BLaER1 treated with 17β-estradiol and CSF1 and Interleukin-3, amounts not matched to agents 10 nM and 100 nM (cell line): ENCODE results near the gene TRPM1.

Experiments used
- H3K27ac ChIP-seq, 11 experiments: shearing (Covaris generic); formaldehyde crosslinking; 2 replicates each; pipeline ENCODE4 v1.8.1; 2022
- H3K27me3 ChIP-seq, 11 experiments: shearing (Covaris generic); formaldehyde crosslinking; 2 replicates each; pipeline ENCODE4 v1.8.1; 2022
- H3K36me3 ChIP-seq, 11 experiments: shearing (Covaris generic); formaldehyde crosslinking; 2 replicates each; pipeline ENCODE4 v1.8.1; 2022
- H3K4me1 ChIP-seq, 10 experiments: shearing (Covaris generic); formaldehyde crosslinking; 2 replicates each; pipeline ENCODE4 v1.8.1; 2022
- H3K4me2 ChIP-seq, 11 experiments: shearing (Covaris generic); formaldehyde crosslinking; 2 replicates each; pipeline ENCODE4 v1.8.1; 2022
- H3K4me3 ChIP-seq, 10 experiments: shearing (Covaris generic); formaldehyde crosslinking; 2 replicates each; pipeline ENCODE4 v1.8.1; 2022
- H3K9ac ChIP-seq, 11 experiments: shearing (Covaris generic); formaldehyde crosslinking; 2 replicates each; pipeline ENCODE4 v1.8.1; 2022
- H3K9me3 ChIP-seq, 11 experiments: shearing (Covaris generic); formaldehyde crosslinking; replicated peaks in 1 of 11; 2 replicates each; pipeline ENCODE4 v1.8.1; 2022
- H4K20me1 ChIP-seq, 11 experiments: shearing (Covaris generic); formaldehyde crosslinking; 2 replicates each; pipeline ENCODE4 v1.8.1; 2022
- Cebpa-rat ChIP-seq, 11 experiments: shearing (Covaris generic); IDR thresholded peaks; 2 replicates each; pipeline ENCODE4 v1.8.1; 2022

TRPM1 gene

DNA sequence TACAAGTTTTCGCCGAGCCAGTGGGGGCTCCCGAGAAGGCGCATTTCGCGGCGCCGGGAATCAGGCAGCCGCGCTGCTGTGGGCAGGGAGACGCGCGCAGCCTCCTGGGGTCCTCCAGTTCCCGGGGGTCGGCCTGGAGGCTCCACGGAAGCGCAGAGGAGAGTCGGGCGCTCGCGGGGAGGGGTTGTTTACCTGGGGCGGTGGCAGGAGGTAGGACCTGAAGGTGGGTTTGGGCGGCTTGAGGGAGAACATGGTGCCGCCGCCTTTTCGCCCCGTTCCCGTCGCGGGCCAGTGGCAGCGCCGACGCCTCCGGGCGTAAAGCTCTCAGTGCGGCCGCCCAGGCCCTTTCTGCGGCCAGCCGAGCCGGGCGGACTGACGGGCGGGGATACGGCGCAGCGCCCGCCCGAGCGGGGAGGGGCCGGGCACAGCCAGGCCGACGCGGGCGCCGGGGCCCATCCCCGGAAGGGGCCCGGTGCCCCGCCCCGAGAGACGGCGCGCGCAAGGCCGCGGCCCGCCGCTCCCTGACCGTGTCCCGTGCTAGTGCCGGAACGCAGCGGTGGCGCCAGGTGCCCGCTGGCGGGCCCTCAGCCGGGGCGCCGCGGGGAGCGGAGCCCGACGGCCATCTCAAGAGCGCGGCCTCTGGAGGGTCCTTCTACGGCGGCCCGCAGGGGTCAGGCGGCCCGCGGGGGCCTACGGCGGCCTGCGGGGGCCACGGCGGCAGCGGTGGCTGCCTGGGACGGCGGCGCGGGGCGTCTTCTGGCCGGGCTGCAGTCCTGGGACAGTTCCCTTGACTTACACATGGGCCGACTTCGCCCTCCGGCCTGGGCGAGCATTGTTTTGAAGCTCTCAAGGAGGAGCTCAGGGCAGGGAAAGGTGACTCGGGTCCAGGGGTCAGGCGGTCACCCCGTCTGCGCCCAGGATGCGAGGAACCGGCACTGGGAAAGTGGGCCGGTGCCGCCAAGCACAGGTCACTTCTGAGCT, 110.0 kb downstream of the TRPM1 start, which contains the start of gene MTMR10:
Gene MTMR10, minus strand, starts transcription at position 374 of the 981 bp plus-strand sequence. Its CDS starts 122 bp downstream, at position 252.
- Histone ChIP-seq H3K4me1 (peaks cover 20 to 35% (median 30%) of the 10 kb centered on the region in 10 experiments), H3K27me3 (no peaks in the 10 kb centered on the region)
- TF ChIP-seq Cebpa-rat (IDR thresholded peaks at IDR 0.05), result no peak

DNA sequence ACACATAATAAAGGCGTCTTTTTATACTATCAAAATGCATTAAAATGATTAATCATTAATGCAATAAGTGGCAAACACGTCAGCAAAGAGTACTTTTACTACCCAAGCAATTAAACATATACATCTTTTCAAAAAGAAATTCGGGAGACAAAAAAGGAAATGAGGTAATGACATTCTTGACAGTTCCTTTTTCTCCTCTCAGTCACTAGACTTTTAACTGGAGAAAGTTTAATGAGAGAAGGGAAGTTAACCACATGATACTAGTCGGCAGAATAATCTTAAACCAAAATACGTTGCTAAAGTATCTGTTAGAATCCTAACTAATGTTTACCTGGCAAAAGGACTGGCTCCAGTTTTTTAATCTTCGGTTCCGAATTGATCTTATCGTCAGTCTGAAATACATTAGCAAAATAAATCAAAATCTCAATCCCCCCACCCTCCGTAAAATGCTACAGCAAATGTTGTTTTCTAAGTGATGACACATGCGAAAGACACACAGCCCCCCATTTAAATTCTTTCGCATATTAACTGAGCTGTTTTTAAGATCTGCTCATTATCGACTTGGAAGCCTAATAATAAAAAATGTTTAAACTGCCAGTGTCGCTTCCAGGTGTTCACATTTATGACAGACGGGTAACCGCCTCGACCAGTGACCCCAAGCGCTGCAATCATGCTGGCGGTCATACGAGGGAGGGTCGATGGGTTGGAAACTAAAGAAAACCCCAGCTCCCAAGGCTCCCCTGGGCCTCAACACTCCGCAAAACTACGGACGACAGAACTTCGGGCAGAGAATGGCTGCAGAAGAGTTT, 110.9 kb downstream of the TRPM1 start:
- Histone ChIP-seq H3K4me1 (peaks cover 24 to 40% (median 36%) of the 10 kb centered on the region in 10 experiments), H3K4me3 (peak overlapping the region; percentile 87 to 98 (median 94)), H3K4me2 (peak overlapping the region; percentile 77 to 94 (median 92)), H4K20me1 (peaks cover under 1 to 47% (median 16%) of the 10 kb centered on the region in 11 experiments; a peak in 12 of 22 replicates), H3K9me3 (no peaks in the 10 kb centered on the region), H3K36me3 (peaks cover 9 to 31% (median 18%) of the 10 kb centered on the region in 11 experiments), H3K27me3 (no peaks in the 10 kb centered on the region), H3K9ac (peak overlapping the region; percentile 91 to 99 (median 95)), H3K27ac (peak overlapping the region; percentile 90 to 99 (median 95))
- TF ChIP-seq Cebpa-rat (IDR thresholded peaks at IDR 0.05), result no peak

More for the DNA sequence above, 110.0 kb downstream of the TRPM1 start, which contains the start of gene MTMR10:
- H3K27ac ChIP-seq, result peak within 1 kb of the TSS; percentile 90 to 99 (median 95)
- H3K9ac ChIP-seq, result peak within 1 kb of the TSS; percentile 91 to 99 (median 95)
- H3K36me3 ChIP-seq, result peaks cover 2 to 22% (median 10%) of the 10 kb centered on the region in 11 experiments; a peak in 21 of 22 replicates
- H4K20me1 ChIP-seq, result peaks cover 0 to 38% (median 11%) of the 10 kb centered on the region in 11 experiments; a peak in 11 of 22 replicates
- H3K9me3 ChIP-seq, result no peaks in the 10 kb centered on the region
- H3K4me3 ChIP-seq, result peak within 1 kb of the TSS; percentile 87 to 98 (median 94)
- H3K4me2 ChIP-seq, result peak within 1 kb of the TSS; percentile 84 to 97 (median 92)

DNA sequence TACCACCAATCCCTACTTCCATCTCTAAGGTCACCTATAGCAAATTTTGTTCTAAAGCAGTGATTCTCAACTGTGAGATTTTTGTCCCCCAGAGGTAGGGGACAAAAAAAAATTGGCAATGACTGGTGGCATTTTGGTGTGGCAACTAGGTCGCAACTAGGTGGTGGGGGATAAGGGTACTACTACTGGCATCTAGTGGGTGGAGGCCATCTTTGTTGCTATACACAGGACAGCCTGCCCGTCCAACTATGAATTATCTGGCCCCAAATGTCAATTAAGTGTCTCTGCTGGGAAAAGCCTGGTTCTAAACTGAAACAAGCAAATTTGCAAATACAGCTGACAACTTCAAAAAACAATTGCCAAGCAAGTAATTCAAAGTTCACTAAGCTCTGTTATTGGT, 111.5 kb downstream of the TRPM1 start:
- Histone ChIP-seq H3K4me2 (peak overlapping the region; percentile 77 to 94 (median 92)), H4K20me1 (peaks cover 7 to 53% (median 22%) of the 10 kb centered on the region in 11 experiments; a peak in 13 of 22 replicates), H3K36me3 (peaks cover 10 to 33% (median 24%) of the 10 kb centered on the region in 11 experiments), H3K4me1 (peaks cover 30 to 46% (median 42%) of the 10 kb centered on the region in 10 experiments), H3K27ac (peak overlapping the region in 7 of 11 experiments; percentile 14 to 99 (median 95); a peak in 11 of 22 replicates), H3K4me3 (peak overlapping the region; percentile 87 to 98 (median 94)), H3K9ac (peak overlapping the region; percentile 91 to 99 (median 95); a peak in 19 of 22 replicates), H3K27me3 (no peaks in the 10 kb centered on the region), H3K9me3 (no peaks in the 10 kb centered on the region)
- no peak for TF ChIP-seq Cebpa-rat (IDR thresholded peaks at IDR 0.05)

DNA sequence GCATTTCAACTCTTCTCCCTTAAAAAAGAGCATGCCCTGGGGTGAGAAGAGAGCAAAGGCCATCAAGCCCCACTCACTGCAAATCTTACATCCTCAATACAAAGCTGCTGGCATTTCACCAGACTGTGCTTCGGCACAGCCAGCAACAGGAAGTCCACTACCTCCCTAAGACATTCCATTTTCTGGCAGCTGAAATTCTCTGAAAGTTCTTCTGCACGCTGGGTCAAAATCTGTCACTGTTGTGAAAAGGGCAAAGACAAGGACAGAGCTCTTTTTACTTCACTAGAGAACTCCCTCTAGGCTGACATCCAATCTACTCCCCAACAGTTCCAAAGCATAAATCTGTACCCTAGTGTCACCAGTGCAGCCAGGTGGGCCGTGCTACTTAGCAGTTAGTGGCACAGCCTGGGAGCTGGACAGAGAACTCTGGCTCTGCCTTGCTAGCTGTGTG, 116.4 kb downstream of the TRPM1 start:
- H3K27me3 ChIP-seq, result no peaks in the 10 kb centered on the region
- TF ChIP-seq Cebpa-rat (IDR thresholded peaks at IDR 0.05), result no peak
- peaks cover 43 to 64% (median 56%) of the 10 kb centered on the region in 10 experiments for H3K4me1 ChIP-seq
- H3K4me3 ChIP-seq, result no peak overlapping the region
- H3K4me2 ChIP-seq, result peak overlapping the region; percentile 60 to 82 (median 76)
- peak overlapping the region in 7 of 11 experiments; percentile 2 to 44 (median 29); a peak in 10 of 22 replicates for H3K9ac ChIP-seq
- H3K36me3 ChIP-seq, result peaks cover 42 to 74% (median 60%) of the 10 kb centered on the region in 11 experiments
- peaks cover 0 to 4% (median 0%) of the 10 kb centered on the region in 11 experiments; a peak in 1 of 22 replicates for H3K9me3 ChIP-seq
- peak overlapping the region in 6 of 11 experiments; percentile 7 to 43 (median 12); a peak in 5 of 22 replicates for H3K27ac ChIP-seq
- peaks cover 13 to 98% (median 33%) of the 10 kb centered on the region in 11 experiments; a peak in 14 of 22 replicates for H4K20me1 ChIP-seq

DNA sequence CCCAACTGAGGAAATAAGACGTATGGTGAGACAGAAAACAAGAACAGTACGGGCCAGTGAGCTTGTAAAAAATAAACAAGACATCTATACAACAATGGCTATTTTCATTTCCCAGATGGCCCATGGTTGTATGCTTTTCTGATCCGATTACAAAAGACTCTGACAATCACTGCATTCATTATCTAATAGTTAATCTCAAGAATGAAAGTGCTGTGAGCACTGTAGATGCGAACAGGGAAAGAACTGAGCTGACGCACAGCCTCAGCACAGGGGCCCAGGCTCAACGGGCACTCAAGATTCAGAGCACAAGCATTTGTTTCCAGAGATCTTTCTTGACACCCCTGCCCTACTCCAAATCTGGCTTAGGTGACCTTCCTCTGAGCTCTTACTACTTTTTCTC, 117.0 kb downstream of the TRPM1 start:
- Histone ChIP-seq H3K9me3 (peaks cover 0 to 4% (median 0%) of the 10 kb centered on the region in 11 experiments; a peak in 1 of 22 replicates), H3K4me3 (peak overlapping the region in 1 of 10 experiments; percentile 18; a peak in 1 of 20 replicates), H3K9ac (peak overlapping the region in 8 of 11 experiments; percentile 2 to 44 (median 34); a peak in 12 of 22 replicates), H3K27ac (peak overlapping the region in 7 of 11 experiments; percentile 7 to 43 (median 14); a peak in 6 of 22 replicates), H3K27me3 (no peaks in the 10 kb centered on the region), H3K4me1 (peaks cover 43 to 64% (median 56%) of the 10 kb centered on the region in 10 experiments), H3K4me2 (peak overlapping the region; percentile 60 to 82 (median 76)), H3K36me3 (peaks cover 46 to 77% (median 66%) of the 10 kb centered on the region in 11 experiments), H4K20me1 (peaks cover 13 to 98% (median 33%) of the 10 kb centered on the region in 11 experiments; a peak in 14 of 22 replicates)
- no peak for TF ChIP-seq Cebpa-rat (IDR thresholded peaks at IDR 0.05)

DNA sequence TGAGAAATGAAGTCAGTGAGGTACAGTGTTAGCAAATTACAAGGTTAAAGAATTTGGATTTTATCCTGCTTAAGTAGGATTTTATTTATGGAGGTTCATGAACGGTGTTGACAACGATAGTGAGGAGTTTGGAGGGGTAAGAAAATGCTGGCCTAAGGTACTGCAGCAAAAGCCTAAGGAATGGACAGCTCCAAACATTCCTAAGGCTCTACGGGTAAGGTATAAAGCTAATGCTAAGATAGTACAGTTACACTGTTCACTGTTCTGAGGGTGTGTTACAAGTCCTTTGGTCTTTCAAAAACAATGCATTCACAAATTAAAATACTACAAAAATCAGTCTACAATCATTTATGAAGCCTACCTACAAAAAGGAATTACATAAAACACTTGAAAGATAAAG, 117.4 kb downstream of the TRPM1 start:
- Histone ChIP-seq H3K36me3 (peaks cover 49 to 77% (median 68%) of the 10 kb centered on the region in 11 experiments), H3K9me3 (peaks cover 0 to 7% (median 0%) of the 10 kb centered on the region in 11 experiments; a peak in 2 of 22 replicates), H3K27ac (peak overlapping the region in 4 of 11 experiments; percentile 7 to 43 (median 14); a peak in 2 of 22 replicates), H3K4me1 (peaks cover 46 to 64% (median 57%) of the 10 kb centered on the region in 10 experiments), H3K4me2 (peak overlapping the region; percentile 60 to 82 (median 76); a peak in 20 of 22 replicates), H3K27me3 (no peaks in the 10 kb centered on the region), H3K4me3 (peak overlapping the region in 1 of 10 experiments; percentile 18; a peak in 1 of 20 replicates), H3K9ac (peak overlapping the region in 3 of 11 experiments; percentile 2 to 42 (median 39); a peak in 2 of 22 replicates), H4K20me1 (peaks cover 13 to 96% (median 33%) of the 10 kb centered on the region in 11 experiments; a peak in 14 of 22 replicates)
- no peak for TF ChIP-seq Cebpa-rat (IDR thresholded peaks at IDR 0.05)

DNA sequence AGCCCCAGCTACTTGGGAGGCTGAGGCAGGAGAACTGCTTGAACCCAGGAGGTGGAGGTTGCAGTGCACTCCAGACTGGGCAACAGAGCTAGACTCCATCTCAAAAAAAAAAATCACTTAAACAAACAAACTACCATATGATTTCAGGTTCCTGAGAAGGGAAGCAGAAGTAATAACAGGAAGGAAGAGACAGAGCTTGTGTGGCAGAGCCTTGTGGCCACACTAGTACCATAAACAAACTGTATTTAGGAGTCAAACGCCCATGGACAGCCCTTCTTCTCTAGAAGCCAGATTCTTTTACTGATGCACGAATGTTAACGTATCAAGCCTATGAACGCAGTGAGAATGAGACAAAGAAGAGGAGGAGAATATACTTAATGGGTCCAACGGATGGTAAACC, 122.1 kb downstream of the TRPM1 start:
- peaks cover 25 to 51% (median 30%) of the 10 kb centered on the region in 10 experiments for H3K4me1 ChIP-seq
- H3K9me3 ChIP-seq, result peaks cover 0 to 8% (median 0%) of the 10 kb centered on the region in 11 experiments; a peak in 2 of 22 replicates
- H3K9ac ChIP-seq, result peak overlapping the region in 1 of 11 experiments; percentile 11; a peak in 1 of 22 replicates
- H3K36me3 ChIP-seq, result peaks cover 52 to 92% (median 67%) of the 10 kb centered on the region in 11 experiments
- no peak overlapping the region for H3K4me3 ChIP-seq
- H4K20me1 ChIP-seq, result peaks cover 6 to 91% (median 26%) of the 10 kb centered on the region in 11 experiments; a peak in 15 of 22 replicates
- H3K4me2 ChIP-seq, result peak overlapping the region; percentile 32 to 85 (median 62)
- H3K27me3 ChIP-seq, result no peaks in the 10 kb centered on the region
- no peak for TF ChIP-seq Cebpa-rat (IDR thresholded peaks at IDR 0.05)
- peak overlapping the region in 8 of 11 experiments; percentile 1 to 53 (median 44); a peak in 12 of 22 replicates for H3K27ac ChIP-seq
